ENCODE data around the gene ST7L.

DNA sequence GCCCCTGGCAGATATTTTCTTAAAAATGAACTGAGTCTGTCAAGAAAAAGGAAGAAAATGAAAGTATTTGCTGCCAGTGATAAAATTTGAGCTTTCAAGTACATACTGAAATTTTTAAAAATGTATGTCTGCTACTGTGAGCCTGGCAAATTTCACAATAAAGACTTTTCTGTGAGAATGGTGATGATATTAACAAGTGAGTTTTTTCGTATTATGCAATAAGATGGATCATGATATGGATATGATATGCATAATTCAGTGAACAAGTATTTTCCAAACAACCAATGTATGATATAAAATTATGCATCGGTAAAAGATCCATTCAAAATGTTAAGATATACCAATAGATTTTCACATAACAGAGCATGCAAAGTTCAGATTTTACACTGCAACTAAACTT is 15.9 kb downstream of the ST7L start:
- TF ChIP-seq TARDBP (IDR thresholded peaks at IDR 0.05): no peak
- TF ChIP-seq HDGF (IDR thresholded peaks at IDR 0.05; ENCODE audit: borderline replicate concordance): no peak
- no peak for TF ChIP-seq SP1 (IDR thresholded peaks at IDR 0.05)
- TF ChIP-seq ARNT (IDR thresholded peaks at IDR 0.05): no peak

Data from HEK293T (cell line).